HEK293T (cell line): ENCODE results near the gene ACY1.

Source experiments
- ARNT ChIP-seq: fragments of 450-650 bp; IDR thresholded peaks from 2 replicates; pipeline ENCODE4 v1.6.1; 2017; ENCODE audit warnings: mild to moderate bottlenecking
- BHLHE40 ChIP-seq: fragments of 450-650 bp; IDR thresholded peaks from 2 replicates; pipeline ENCODE4 v1.6.1; 2016; ENCODE audit warnings: mild to moderate bottlenecking, moderate library complexity, borderline replicate concordance
- CTBP1 ChIP-seq: fragments of 450-650 bp; IDR thresholded peaks from 2 replicates; pipeline ENCODE4 v1.6.1; 2016; ENCODE audit warnings: borderline replicate concordance
- ELF4 ChIP-seq: fragments of 450-650 bp; IDR thresholded peaks from 2 replicates; pipeline ENCODE4 v1.6.1; 2017; ENCODE audit warnings: antibody characterized with exemption
- FOXA1 ChIP-seq: fragments of 450-650 bp; IDR thresholded peaks from 2 replicates; pipeline ENCODE4 v1.6.1; 2016; ENCODE audit warnings: mild to moderate bottlenecking
- FOXM1 ChIP-seq: fragments of 450-650 bp; IDR thresholded peaks from 2 replicates; pipeline ENCODE4 v1.6.1; 2017; ENCODE audit warnings: mild to moderate bottlenecking, borderline replicate concordance
- HDGF ChIP-seq: fragments of 450-650 bp; IDR thresholded peaks from 2 replicates; pipeline ENCODE4 v1.6.1; 2017; ENCODE audit warnings: antibody characterized with exemption, borderline replicate concordance
- LEF1 ChIP-seq: fragments of 450-650 bp; IDR thresholded peaks from 2 replicates; pipeline ENCODE4 v1.6.1; 2017; ENCODE audit warnings: mild to moderate bottlenecking, borderline replicate concordance
- NFRKB ChIP-seq: fragments of 450-650 bp; IDR thresholded peaks from 2 replicates; pipeline ENCODE4 v1.6.1; 2016; ENCODE audit warnings: mild to moderate bottlenecking, moderate library complexity
- PKNOX1 ChIP-seq: fragments of 450-650 bp; IDR thresholded peaks from 2 replicates; pipeline ENCODE4 v1.6.1; 2016
- SP1 ChIP-seq: fragments of 450-650 bp; IDR thresholded peaks from 2 replicates; pipeline ENCODE4 v1.6.1; 2017
- SUZ12 ChIP-seq: fragments of 450-650 bp; IDR thresholded peaks from 2 replicates; pipeline ENCODE4 v1.6.1; 2016; ENCODE audit warnings: mild to moderate bottlenecking
- TARDBP ChIP-seq: fragments of 450-650 bp; IDR thresholded peaks from 2 replicates; pipeline ENCODE4 v1.6.1; 2016
- ZNF384 ChIP-seq: fragments of 450-650 bp; IDR thresholded peaks from 2 replicates; pipeline ENCODE4 v1.6.1; 2016

- no peak for TF ChIP-seq TARDBP
- no peak for TF ChIP-seq FOXA1
- no peak for TF ChIP-seq BHLHE40
- TF ChIP-seq SUZ12, result no peak
- TF ChIP-seq PKNOX1, result no peak
- no peak for TF ChIP-seq HDGF
- no peak for TF ChIP-seq ARNT
- no peak for TF ChIP-seq ZNF384
- TF ChIP-seq ELF4, result no peak
- no peak for TF ChIP-seq NFRKB
- no peak for TF ChIP-seq SP1
- no peak for TF ChIP-seq LEF1
- TF ChIP-seq CTBP1, result no peak
- TF ChIP-seq FOXM1, result no peak
Measured at GRCh38 chr3:51968883-51969678, 14.3 kb upstream of the ACY1 start.
